DND-41 (cell line): ENCODE data around the gene GLMN.

Experiments used
- ATAC-seq: fragments of 200-7000 bp; cut with Tn5 transposase; 3 replicates; pipeline ENCODE4 v1.9.1; 2021; ENCODE audit warnings: low read depth; ENCODE audit not compliant: insufficient read depth
- DNase-seq: peaks from one replicate; pipeline ENCODE4 v3.0.0-alpha.2; 2020
- H2AFZ ChIP-seq: 2 replicates; pipeline ENCODE4 v1.6.0; 2012; ENCODE audit warnings: low read depth, low read length
- H3K27ac ChIP-seq: 2 replicates; pipeline ENCODE4 v1.5.1; 2012; ENCODE audit warnings: low read length, inconsistent platforms
- H3K27me3 ChIP-seq: fragments of 200-600 bp; sonication (generic); 2 replicates; pipeline ENCODE4 v1.6.0; 2012; ENCODE audit warnings: low read length, mild to moderate bottlenecking, inconsistent platforms; ENCODE audit not compliant: insufficient read depth, poor library complexity
- H3K36me3 ChIP-seq: 2 replicates; pipeline ENCODE4 v1.5.1; 2012; ENCODE audit warnings: low read length, inconsistent platforms; ENCODE audit not compliant: insufficient read depth
- H3K4me1 ChIP-seq: 2 replicates; pipeline ENCODE4 v1.5.1; 2012; ENCODE audit warnings: mild to moderate bottlenecking, low read length; ENCODE audit not compliant: insufficient read depth
- H3K4me2 ChIP-seq: 2 replicates; pipeline ENCODE4 v1.6.0; 2012; ENCODE audit warnings: mild to moderate bottlenecking, moderate library complexity, low read length, inconsistent platforms; ENCODE audit not compliant: insufficient read depth
- H3K4me3 ChIP-seq, 2 experiments: fragments of 200-600 bp in 1 of 2; shearing (Covaris generic) in 1 of 2; 2 replicates each; pipeline ENCODE4 v1.5.1; 2012 to 2016; ENCODE audit warnings: inconsistent platforms in 2 of 2, low read length in 2 of 2, mild to moderate bottlenecking in 2 of 2, low read depth in 1 of 2, moderate library complexity in 1 of 2
- H3K79me2 ChIP-seq: 2 replicates; pipeline ENCODE4 v1.6.0; 2012; ENCODE audit warnings: low read length, inconsistent platforms; ENCODE audit not compliant: insufficient read depth
- H3K9ac ChIP-seq: 2 replicates; pipeline ENCODE4 v1.6.0; 2012; ENCODE audit warnings: low read depth, mild to moderate bottlenecking, inconsistent platforms, low read length, moderate library complexity
- H3K9me3 ChIP-seq: 2 replicates; pipeline ENCODE4 v1.5.1; 2012; ENCODE audit warnings: low read length, moderate library complexity, mild to moderate bottlenecking, inconsistent platforms; ENCODE audit not compliant: insufficient read depth, severe bottlenecking
- H4K20me1 ChIP-seq: 2 replicates; pipeline ENCODE4 v1.6.0; 2012; ENCODE audit warnings: low read length; ENCODE audit not compliant: insufficient read depth
- EZH2 ChIP-seq: IDR thresholded peaks from 3 replicates; pipeline ENCODE4 v1.6.1; 2012; ENCODE audit warnings: borderline replicate concordance, low read depth, mild to moderate bottlenecking, moderate library complexity, low read length, inconsistent platforms; ENCODE audit not compliant: severe bottlenecking
- TF ChIP-seq, protein P1 (sequence below): IDR thresholded peaks from 2 replicates; pipeline ENCODE4 v1.5.1; 2012; ENCODE audit warnings: borderline replicate concordance, low read length, moderate library complexity, mild to moderate bottlenecking; ENCODE audit not compliant: poor library complexity, severe bottlenecking; ENCODE audit errors: extremely low read depth

Gene GLMN

DNA sequence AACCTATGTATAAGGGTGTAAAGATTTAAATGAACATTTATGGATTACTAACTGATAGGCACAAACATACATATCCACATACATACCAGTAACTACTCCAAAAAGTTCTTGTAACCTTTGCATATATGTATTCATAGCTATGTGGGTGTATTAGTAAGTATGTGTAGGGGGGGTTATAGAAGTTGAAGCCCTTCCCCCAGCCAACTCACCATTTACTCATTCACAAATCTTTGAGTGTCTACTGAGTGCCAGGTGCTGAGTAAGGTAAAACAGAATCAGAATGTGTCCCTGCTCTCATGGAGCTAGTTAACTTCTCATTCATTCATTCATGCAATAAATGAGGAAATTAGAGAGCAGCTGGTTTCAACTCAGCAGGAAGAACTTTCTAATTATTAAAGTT lies 79.8 kb downstream of the GLMN start:
- ATAC-seq = no peak
- Histone ChIP-seq H3K27me3 (no peaks in the 10 kb centered on the region), H3K4me1 (no peaks in the 10 kb centered on the region), H3K27ac (no peak overlapping the region), H3K79me2 (no peaks in the 10 kb centered on the region), H3K9ac (no peak overlapping the region), H4K20me1 (no peaks in the 10 kb centered on the region), H3K4me3 (no peak overlapping the region), H3K9me3 (no peaks in the 10 kb centered on the region), H2AFZ (no peak overlapping the region), H3K4me2 (no peak overlapping the region), H3K36me3 (no peaks in the 10 kb centered on the region)
- TF ChIP-seq, protein P1, sequence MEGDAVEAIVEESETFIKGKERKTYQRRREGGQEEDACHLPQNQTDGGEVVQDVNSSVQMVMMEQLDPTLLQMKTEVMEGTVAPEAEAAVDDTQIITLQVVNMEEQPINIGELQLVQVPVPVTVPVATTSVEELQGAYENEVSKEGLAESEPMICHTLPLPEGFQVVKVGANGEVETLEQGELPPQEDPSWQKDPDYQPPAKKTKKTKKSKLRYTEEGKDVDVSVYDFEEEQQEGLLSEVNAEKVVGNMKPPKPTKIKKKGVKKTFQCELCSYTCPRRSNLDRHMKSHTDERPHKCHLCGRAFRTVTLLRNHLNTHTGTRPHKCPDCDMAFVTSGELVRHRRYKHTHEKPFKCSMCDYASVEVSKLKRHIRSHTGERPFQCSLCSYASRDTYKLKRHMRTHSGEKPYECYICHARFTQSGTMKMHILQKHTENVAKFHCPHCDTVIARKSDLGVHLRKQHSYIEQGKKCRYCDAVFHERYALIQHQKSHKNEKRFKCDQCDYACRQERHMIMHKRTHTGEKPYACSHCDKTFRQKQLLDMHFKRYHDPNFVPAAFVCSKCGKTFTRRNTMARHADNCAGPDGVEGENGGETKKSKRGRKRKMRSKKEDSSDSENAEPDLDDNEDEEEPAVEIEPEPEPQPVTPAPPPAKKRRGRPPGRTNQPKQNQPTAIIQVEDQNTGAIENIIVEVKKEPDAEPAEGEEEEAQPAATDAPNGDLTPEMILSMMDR = no peak
- TF ChIP-seq EZH2 = no peak
- DNase-seq = no peak

- H3K9ac ChIP-seq = no peak overlapping the region
- no peak overlapping the region for H3K4me2 ChIP-seq
- ATAC-seq (no peak), DNase-seq (no peak)
- no peaks in the 10 kb centered on the region for H3K27me3 ChIP-seq
- no peaks in the 10 kb centered on the region for H3K9me3 ChIP-seq
- H4K20me1 ChIP-seq = no peaks in the 10 kb centered on the region
- no peak overlapping the region for H2AFZ ChIP-seq
- no peaks in the 10 kb centered on the region for H3K4me1 ChIP-seq
- H3K79me2 ChIP-seq = no peaks in the 10 kb centered on the region
- TF ChIP-seq, protein P1 = no peak
- no peak for TF ChIP-seq EZH2
- no peaks in the 10 kb centered on the region for H3K36me3 ChIP-seq
- no peak overlapping the region for H3K4me3 ChIP-seq
- no peak overlapping the region for H3K27ac ChIP-seq
Observed at GRCh38 chr1:92218559-92218958, 80.2 kb downstream of the GLMN start.

DNA sequence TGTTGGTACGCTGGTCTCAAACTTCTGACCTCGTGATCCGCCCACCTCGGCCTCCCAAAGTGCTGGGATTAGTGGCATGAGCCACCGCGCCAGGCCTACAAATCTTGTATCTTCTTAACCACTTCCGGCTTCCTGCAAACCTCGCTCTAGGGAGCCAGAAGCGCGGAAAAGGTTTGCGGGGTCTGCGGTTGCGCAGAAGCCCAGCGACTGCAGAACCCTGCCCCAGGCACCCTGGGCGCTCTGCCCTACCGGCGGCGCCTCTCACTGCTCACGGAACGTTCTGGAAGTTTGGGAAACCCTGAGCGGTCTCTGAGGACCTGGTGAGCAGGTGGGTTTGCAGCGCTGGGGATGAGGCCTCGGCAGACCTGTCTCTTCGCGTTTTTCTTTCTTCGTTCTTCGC lies 81.1 kb downstream of the GLMN start, which contains the start of gene C1orf146:
Gene C1orf146, plus strand, starts transcription at position 195 of the 400 bp plus-strand sequence. CDS start 13,506 bp downstream, outside the sequence.
- Histone ChIP-seq H4K20me1 (no peaks in the 10 kb centered on the region), H2AFZ (no peak within 1 kb of the TSS), H3K79me2 (no peaks in the 10 kb centered on the region), H3K9me3 (no peaks in the 10 kb centered on the region), H3K27me3 (no peaks in the 10 kb centered on the region), H3K4me1 (no peaks in the 10 kb centered on the region), H3K4me3 (no peak within 1 kb of the TSS), H3K9ac (no peak within 1 kb of the TSS), H3K4me2 (no peak within 1 kb of the TSS), H3K27ac (no peak within 1 kb of the TSS), H3K36me3 (no peaks in the 10 kb centered on the region)
- TF ChIP-seq, protein P1 = no peak
- TF ChIP-seq EZH2 = no peak
- DNase-seq (no peak), ATAC-seq (no peak)

DNA sequence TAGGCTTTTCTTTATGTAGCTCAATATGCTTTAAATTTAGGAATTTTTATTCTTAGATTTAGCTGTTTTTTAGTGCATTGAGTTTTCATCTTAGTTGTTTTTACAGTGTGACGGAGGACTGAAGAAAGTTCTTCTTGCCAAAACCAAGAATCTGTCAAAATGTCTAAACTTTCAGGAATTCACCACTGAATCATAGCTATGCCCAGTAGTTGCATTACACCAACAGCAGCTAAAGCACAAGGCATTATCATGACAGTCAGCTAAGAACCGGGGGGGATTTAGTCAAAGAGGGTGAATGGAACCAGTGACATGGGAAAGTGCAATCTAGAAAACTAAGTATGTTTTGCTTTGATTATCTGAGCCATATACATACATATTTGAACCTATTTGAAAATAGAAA lies 87.6 kb downstream of the GLMN start:
- DNase-seq = no peak
- no peak overlapping the region for H2AFZ ChIP-seq
- no peaks in the 10 kb centered on the region for H4K20me1 ChIP-seq
- TF ChIP-seq EZH2 = no peak
- TF ChIP-seq, protein P1 = no peak
- no peak overlapping the region for H3K4me3 ChIP-seq
- peaks cover 5% of the 10 kb centered on the region for H3K9me3 ChIP-seq
- no peaks in the 10 kb centered on the region for H3K27me3 ChIP-seq
- H3K79me2 ChIP-seq = no peaks in the 10 kb centered on the region
- no peaks in the 10 kb centered on the region for H3K36me3 ChIP-seq
- no peak overlapping the region for H3K4me2 ChIP-seq
- no peak overlapping the region for H3K9ac ChIP-seq
- H3K4me1 ChIP-seq = peaks cover 11% of the 10 kb centered on the region; the same call in 1 of the 2 replicates
- ATAC-seq = no peak
- no peak overlapping the region for H3K27ac ChIP-seq
